ENCODE data around the gene DMAC1.

The DMAC1 gene

GRCh38 chr9:7799234-7799943 lies at the start of gene DMAC1:
Gene DMAC1, minus strand, starts transcription at chr9:7799778. Its CDS starts 44 bp downstream, at chr9:7799734.
- in situ Hi-C loops (cut with HindIII; ENCODE audit: low sequenced_read_pairs): no loop called here

- in situ Hi-C loops (cut with HindIII; ENCODE audit: low sequenced_read_pairs): no loop called here
Measured at GRCh38 chr9:7849362-7849761, 49.8 kb upstream of the DMAC1 start.

- in situ Hi-C loops (cut with HindIII; ENCODE audit: low sequenced_read_pairs): no loop called here
Measured at GRCh38 chr9:7848498-7848897, 48.9 kb upstream of the DMAC1 start.

- in situ Hi-C loops (cut with HindIII; ENCODE audit: low sequenced_read_pairs): no loop called here
Measured at GRCh38 chr9:7844242-7844641, 44.7 kb upstream of the DMAC1 start.

- in situ Hi-C loops (cut with HindIII; ENCODE audit: low sequenced_read_pairs): no loop called here
Measured at GRCh38 chr9:7841831-7842230, 42.3 kb upstream of the DMAC1 start.

GRCh38 chr9:7834531-7834930 lies 35.0 kb upstream of the DMAC1 start:
- in situ Hi-C loops (cut with HindIII; ENCODE audit: low sequenced_read_pairs): no loop called here

- in situ Hi-C loops (cut with HindIII; ENCODE audit: low sequenced_read_pairs): no loop called here
Measured at GRCh38 chr9:7828334-7828733, 28.8 kb upstream of the DMAC1 start.

GRCh38 chr9:7827792-7828191 lies 28.2 kb upstream of the DMAC1 start:
- in situ Hi-C loops (cut with HindIII; ENCODE audit: low sequenced_read_pairs): no loop called here

GRCh38 chr9:7827056-7827455 lies 27.5 kb upstream of the DMAC1 start:
- in situ Hi-C loops (cut with HindIII; ENCODE audit: low sequenced_read_pairs): no loop called here

- in situ Hi-C loops (cut with HindIII; ENCODE audit: low sequenced_read_pairs): no loop called here
Measured at GRCh38 chr9:7823651-7824050, 24.1 kb upstream of the DMAC1 start.

GRCh38 chr9:7819984-7820383 lies 20.4 kb upstream of the DMAC1 start:
- in situ Hi-C loops (cut with HindIII; ENCODE audit: low sequenced_read_pairs): no loop called here

GRCh38 chr9:7816021-7816420 lies 16.4 kb upstream of the DMAC1 start:
- in situ Hi-C loops (cut with HindIII; ENCODE audit: low sequenced_read_pairs): no loop called here

- in situ Hi-C loops (cut with HindIII; ENCODE audit: low sequenced_read_pairs): no loop called here
Measured at GRCh38 chr9:7813030-7813429, 13.5 kb upstream of the DMAC1 start.

- in situ Hi-C loops (cut with HindIII; ENCODE audit: low sequenced_read_pairs): no loop called here
Measured at GRCh38 chr9:7811677-7812076, 12.1 kb upstream of the DMAC1 start.

- in situ Hi-C loops (cut with HindIII; ENCODE audit: low sequenced_read_pairs): no loop called here
Measured at GRCh38 chr9:7802666-7803065, 3.1 kb upstream of the DMAC1 start.

- in situ Hi-C loops (cut with HindIII; ENCODE audit: low sequenced_read_pairs): no loop called here
Measured at GRCh38 chr9:7799944-7800285, 337 bp upstream of the DMAC1 start.

- in situ Hi-C loops (cut with HindIII; ENCODE audit: low sequenced_read_pairs): no loop called here
Measured at GRCh38 chr9:7794196-7794595, 5.4 kb downstream of the DMAC1 start.

- in situ Hi-C loops (cut with HindIII; ENCODE audit: low sequenced_read_pairs): no loop called here
Measured at GRCh38 chr9:7791394-7791793, 8.2 kb downstream of the DMAC1 start.

GRCh38 chr9:7790819-7791182 lies 8.8 kb downstream of the DMAC1 start:
- in situ Hi-C loops (cut with HindIII; ENCODE audit: low sequenced_read_pairs): no loop called here

- in situ Hi-C loops (cut with HindIII; ENCODE audit: low sequenced_read_pairs): no loop called here
Measured at GRCh38 chr9:7790022-7790818, 9.4 kb downstream of the DMAC1 start.

GRCh38 chr9:7788772-7789171 lies 10.8 kb downstream of the DMAC1 start:
- in situ Hi-C loops (cut with HindIII; ENCODE audit: low sequenced_read_pairs): no loop called here

- in situ Hi-C loops (cut with HindIII; ENCODE audit: low sequenced_read_pairs): no loop called here
Measured at GRCh38 chr9:7785813-7786212, 13.8 kb downstream of the DMAC1 start.

GRCh38 chr9:7784472-7784871 lies 15.1 kb downstream of the DMAC1 start:
- in situ Hi-C loops (cut with HindIII; ENCODE audit: low sequenced_read_pairs): no loop called here

Measured in DLD1 (cell line).